PC-9 (cell line): ENCODE data around the gene SMAD5.

Experiments
- CTCF ChIP-seq: fragments of 200-600 bp; sonication (generic); conservative IDR thresholded peaks from 2 replicates; pipeline ENCODE4 v1.6.1; 2017; ENCODE audit warnings: mixed run types, antibody characterized with exemption, mild to moderate bottlenecking, moderate library complexity
- EZH2 ChIP-seq: fragments of 200-600 bp; sonication (generic); IDR thresholded peaks from 2 replicates; pipeline ENCODE4 v1.8.0; 2017; ENCODE audit warnings: antibody characterized with exemption, low read depth

- TF ChIP-seq CTCF (no peak), EZH2 (no peak)
Measured at GRCh38 chr5:136194576-136194975, 61.9 kb downstream of the SMAD5 start.
